HEK293 (cell line): Measurements from ENCODE around the gene PFKL.

ENCODE experiments used
- CTCF ChIA-PET: fragments of 350-600 bp; formaldehyde crosslinking; extraction: SDS; loops from one replicate; lab custom pipeline; 2021; ENCODE audit warnings: antibody characterized with exemption; lab: Yijun Ruan, JAX
- POLR2A ChIA-PET: fragments of 300-600 bp; formaldehyde crosslinking; extraction: SDS; loops from one replicate; lab custom pipeline; 2020; ENCODE audit warnings: antibody characterized with exemption, inconsistent platforms; lab: Yijun Ruan, JAX
- H3K27ac ChIP-seq: fragments of 200-500 bp; sonication (Bioruptor generic); 2 replicates; pipeline ENCODE4 v1.5.1; 2014; ENCODE audit warnings: low read depth, low read length, control low read depth, inconsistent platforms; ENCODE audit errors: extremely low read depth
- H3K36me3 ChIP-seq, 2 experiments: fragments of 200-500 bp in 1 of 2; sonication (Bioruptor generic) in 1 of 2; 1 replicate in 1 of 2; 2 replicates in 1 of 2; pipeline ENCODE4 v1.5.1; 2014 to 2017; ENCODE audit warnings: inconsistent platforms in 2 of 2, low read length in 2 of 2; ENCODE audit not compliant: control insufficient read depth in 2 of 2, insufficient read depth in 1 of 2
- H3K4me1 ChIP-seq: fragments of 200-500 bp; sonication (Bioruptor generic); 2 replicates; pipeline ENCODE4 v1.5.1; 2014; ENCODE audit warnings: mild to moderate bottlenecking, low read length, inconsistent platforms; ENCODE audit not compliant: control insufficient read depth, insufficient read depth
- H3K4me3 ChIP-seq: 2 replicates; pipeline ENCODE4 v1.5.1; 2011; ENCODE audit warnings: low read depth, mild to moderate bottlenecking, control low read depth, low read length, moderate library complexity
- H3K9me3 ChIP-seq: fragments of 200-500 bp; sonication (Bioruptor generic); 2 replicates; pipeline ENCODE4 v1.5.1; 2014; ENCODE audit warnings: low read depth, low read length, inconsistent platforms; ENCODE audit not compliant: control insufficient read depth, insufficient read depth
- GLI4 ChIP-seq: fragments of 450-650 bp; formaldehyde crosslinking; IDR thresholded peaks from 2 replicates; pipeline ENCODE4 v1.5.1; 2016; ENCODE audit warnings: missing biosample characterization, missing genetic modification characterization
- KLF1 ChIP-seq: fragments of 450-650 bp; formaldehyde crosslinking; IDR thresholded peaks from 2 replicates; pipeline ENCODE4 v1.5.1; 2016; ENCODE audit warnings: missing biosample characterization, missing genetic modification characterization
- ZBTB20 ChIP-seq: fragments of 450-650 bp; formaldehyde crosslinking; IDR thresholded peaks from 2 replicates; pipeline ENCODE4 v1.5.1; 2016; ENCODE audit warnings: missing biosample characterization, missing genetic modification characterization
- ZNF211 ChIP-seq: fragments of 450-650 bp; formaldehyde crosslinking; IDR thresholded peaks from 2 replicates; pipeline ENCODE4 v1.5.1; 2016; ENCODE audit warnings: low read depth, missing biosample characterization, missing genetic modification characterization
- ZNF366 ChIP-seq: fragments of 450-650 bp; formaldehyde crosslinking; conservative IDR thresholded peaks from 2 replicates; pipeline ENCODE4 v1.5.1; 2016; ENCODE audit warnings: missing biosample characterization, missing genetic modification characterization
- ZNF664 ChIP-seq: fragments of 450-650 bp; formaldehyde crosslinking; IDR thresholded peaks from 2 replicates; pipeline ENCODE4 v1.5.1; 2016; ENCODE audit warnings: missing biosample characterization, missing genetic modification characterization
- ZNF777 ChIP-seq: fragments of 450-650 bp; formaldehyde crosslinking; IDR thresholded peaks from 2 replicates; pipeline ENCODE4 v1.5.1; 2017; ENCODE audit warnings: missing biosample characterization, missing genetic modification characterization, borderline replicate concordance
- ZNF792 ChIP-seq: fragments of 450-650 bp; formaldehyde crosslinking; IDR thresholded peaks from 2 replicates; pipeline ENCODE4 v1.5.1; 2016; ENCODE audit warnings: missing biosample characterization, missing genetic modification characterization
- ZNF830 ChIP-seq: fragments of 450-650 bp; IDR thresholded peaks from 2 replicates; pipeline ENCODE4 v1.5.0; 2018; ENCODE audit warnings: missing biosample characterization, missing genetic modification characterization, low read depth, mild to moderate bottlenecking, moderate library complexity
- ZSCAN16 ChIP-seq: fragments of 450-650 bp; formaldehyde crosslinking; IDR thresholded peaks from 2 replicates; pipeline ENCODE4 v1.5.1; 2016; ENCODE audit warnings: missing biosample characterization, missing genetic modification characterization
- TF ChIP-seq, protein P1 (sequence below): fragments of 450-650 bp; formaldehyde crosslinking; IDR thresholded peaks from 2 replicates; pipeline ENCODE4 v1.5.1; 2016; ENCODE audit warnings: missing biosample characterization, missing genetic modification characterization
- TF ChIP-seq, protein P2 (sequence below): fragments of 450-650 bp; formaldehyde crosslinking; IDR thresholded peaks from 2 replicates; pipeline ENCODE4 v1.5.1; 2016; ENCODE audit warnings: missing biosample characterization, missing genetic modification characterization
- TF ChIP-seq, protein P3 (sequence below): fragments of 450-650 bp; formaldehyde crosslinking; IDR thresholded peaks from 2 replicates; pipeline ENCODE4 v1.5.1; 2017; ENCODE audit warnings: missing biosample characterization, missing genetic modification characterization
- TF ChIP-seq, protein P4 (sequence below): fragments of 450-650 bp; formaldehyde crosslinking; IDR thresholded peaks from 2 replicates; pipeline ENCODE4 v1.5.1; 2016; ENCODE audit warnings: missing biosample characterization, missing genetic modification characterization
- TF ChIP-seq, protein P5 (sequence below): fragments of 450-650 bp; formaldehyde crosslinking; conservative IDR thresholded peaks from 2 replicates; pipeline ENCODE4 v1.5.1; 2016; ENCODE audit warnings: low read depth, missing biosample characterization, missing genetic modification characterization
- TF ChIP-seq, protein P6 (sequence below): fragments of 450-650 bp; formaldehyde crosslinking; IDR thresholded peaks from 2 replicates; pipeline ENCODE4 v1.5.1; 2016; ENCODE audit warnings: missing biosample characterization, missing genetic modification characterization
- TF ChIP-seq, protein P7 (sequence below): fragments of 450-650 bp; formaldehyde crosslinking; IDR thresholded peaks from 2 replicates; pipeline ENCODE4 v1.5.1; 2016; ENCODE audit warnings: missing biosample characterization, missing genetic modification characterization

The PFKL gene

DNA sequence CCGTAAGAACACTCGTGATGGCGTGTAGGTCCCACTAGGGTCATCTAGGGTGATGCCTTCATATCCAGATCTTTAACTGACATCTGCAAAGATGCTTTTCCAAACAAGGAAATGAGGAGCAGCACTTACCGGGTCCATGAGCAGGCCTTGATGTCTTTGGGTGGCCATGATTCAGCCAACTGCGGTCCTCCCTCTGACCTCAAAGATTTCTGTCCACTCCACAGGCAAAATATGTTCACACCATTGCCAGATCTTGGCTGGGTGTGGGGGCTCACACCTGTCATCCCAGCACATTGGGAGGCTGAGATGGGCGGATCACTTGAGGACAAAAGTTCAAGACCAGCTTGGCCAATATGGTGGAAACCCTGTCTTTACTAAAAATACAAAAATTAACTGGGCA is 71.7 kb downstream of the PFKL start (continued):
- TF ChIP-seq, protein P1, sequence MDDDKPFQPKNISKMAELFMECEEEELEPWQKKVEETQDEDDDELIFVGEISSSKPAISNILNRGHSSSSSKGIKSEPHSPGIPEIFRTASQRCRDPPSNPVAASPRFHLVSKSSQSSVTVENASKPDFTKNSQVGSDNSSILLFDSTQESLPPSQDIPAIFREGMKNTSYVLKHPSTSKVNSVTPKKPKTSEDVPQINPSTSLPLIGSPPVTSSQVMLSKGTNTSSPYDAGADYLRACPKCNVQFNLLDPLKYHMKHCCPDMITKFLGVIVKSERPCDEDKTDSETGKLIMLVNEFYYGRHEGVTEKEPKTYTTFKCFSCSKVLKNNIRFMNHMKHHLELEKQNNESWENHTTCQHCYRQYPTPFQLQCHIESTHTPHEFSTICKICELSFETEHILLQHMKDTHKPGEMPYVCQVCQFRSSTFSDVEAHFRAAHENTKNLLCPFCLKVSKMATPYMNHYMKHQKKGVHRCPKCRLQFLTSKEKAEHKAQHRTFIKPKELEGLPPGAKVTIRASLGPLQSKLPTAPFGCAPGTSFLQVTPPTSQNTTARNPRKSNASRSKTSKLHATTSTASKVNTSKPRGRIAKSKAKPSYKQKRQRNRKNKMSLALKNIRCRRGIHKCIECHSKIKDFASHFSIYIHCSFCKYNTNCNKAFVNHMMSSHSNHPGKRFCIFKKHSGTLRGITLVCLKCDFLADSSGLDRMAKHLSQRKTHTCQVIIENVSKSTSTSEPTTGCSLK (tag by site-specific recombination) = no peak
- TF ChIP-seq, protein P2, sequence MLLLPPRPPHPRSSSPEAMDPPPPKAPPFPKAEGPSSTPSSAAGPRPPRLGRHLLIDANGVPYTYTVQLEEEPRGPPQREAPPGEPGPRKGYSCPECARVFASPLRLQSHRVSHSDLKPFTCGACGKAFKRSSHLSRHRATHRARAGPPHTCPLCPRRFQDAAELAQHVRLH (tag by site-specific recombination) = no peak
- no peak for TF ChIP-seq ZNF366
- TF ChIP-seq ZSCAN16 (tag by site-specific recombination) = no peak
- no peak for TF ChIP-seq ZNF777
- TF ChIP-seq ZNF664 (tag by site-specific recombination) = no peak

DNA sequence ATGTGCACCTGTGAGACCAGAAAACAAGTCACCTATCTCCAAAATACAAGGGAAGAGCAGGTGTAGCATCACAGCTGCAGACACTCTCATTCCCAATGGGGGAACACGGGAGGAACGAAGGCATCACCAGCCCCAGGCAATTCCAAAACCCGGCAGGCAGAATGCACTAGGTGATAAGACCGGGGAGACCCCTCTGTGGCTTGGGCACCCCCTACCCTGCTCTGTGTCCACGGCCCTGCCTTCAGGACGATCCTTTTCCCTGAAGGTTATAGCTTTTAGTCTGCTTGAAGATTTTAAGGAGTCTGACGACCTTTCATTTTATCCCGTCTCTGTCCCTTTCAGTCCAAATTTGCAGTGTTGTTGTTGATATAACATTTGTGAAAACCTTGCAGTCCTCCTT is 72.8 kb downstream of the PFKL start:
- Histone ChIP-seq H3K4me1 (no peaks in the 10 kb centered on the region), H3K4me3 (no peak overlapping the region), H3K36me3 (no peaks in the 10 kb centered on the region), H3K27ac (no peak overlapping the region), H3K9me3 (no peaks in the 10 kb centered on the region)
- CTCF ChIA-PET = interaction anchor here (1.2 to 1.4 kb wide), 2 partner anchors 21 to 31 kb away, joined by 3 to 5 read pairs; no protein-coding TSS in a partner anchor
- TF ChIP-seq KLF1 (tag by site-specific recombination) = no peak
- TF ChIP-seq ZNF664 (tag by site-specific recombination) = no peak
- no peak for TF ChIP-seq ZNF830 (tag by site-specific recombination)
- no peak for TF ChIP-seq ZNF777
- TF ChIP-seq, protein P3, sequence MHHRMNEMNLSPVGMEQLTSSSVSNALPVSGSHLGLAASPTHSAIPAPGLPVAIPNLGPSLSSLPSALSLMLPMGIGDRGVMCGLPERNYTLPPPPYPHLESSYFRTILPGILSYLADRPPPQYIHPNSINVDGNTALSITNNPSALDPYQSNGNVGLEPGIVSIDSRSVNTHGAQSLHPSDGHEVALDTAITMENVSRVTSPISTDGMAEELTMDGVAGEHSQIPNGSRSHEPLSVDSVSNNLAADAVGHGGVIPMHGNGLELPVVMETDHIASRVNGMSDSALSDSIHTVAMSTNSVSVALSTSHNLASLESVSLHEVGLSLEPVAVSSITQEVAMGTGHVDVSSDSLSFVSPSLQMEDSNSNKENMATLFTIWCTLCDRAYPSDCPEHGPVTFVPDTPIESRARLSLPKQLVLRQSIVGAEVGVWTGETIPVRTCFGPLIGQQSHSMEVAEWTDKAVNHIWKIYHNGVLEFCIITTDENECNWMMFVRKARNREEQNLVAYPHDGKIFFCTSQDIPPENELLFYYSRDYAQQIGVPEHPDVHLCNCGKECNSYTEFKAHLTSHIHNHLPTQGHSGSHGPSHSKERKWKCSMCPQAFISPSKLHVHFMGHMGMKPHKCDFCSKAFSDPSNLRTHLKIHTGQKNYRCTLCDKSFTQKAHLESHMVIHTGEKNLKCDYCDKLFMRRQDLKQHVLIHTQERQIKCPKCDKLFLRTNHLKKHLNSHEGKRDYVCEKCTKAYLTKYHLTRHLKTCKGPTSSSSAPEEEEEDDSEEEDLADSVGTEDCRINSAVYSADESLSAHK (tag by site-specific recombination) = no peak
- TF ChIP-seq ZNF211 (tag by site-specific recombination) = no peak
- TF ChIP-seq, protein P4, sequence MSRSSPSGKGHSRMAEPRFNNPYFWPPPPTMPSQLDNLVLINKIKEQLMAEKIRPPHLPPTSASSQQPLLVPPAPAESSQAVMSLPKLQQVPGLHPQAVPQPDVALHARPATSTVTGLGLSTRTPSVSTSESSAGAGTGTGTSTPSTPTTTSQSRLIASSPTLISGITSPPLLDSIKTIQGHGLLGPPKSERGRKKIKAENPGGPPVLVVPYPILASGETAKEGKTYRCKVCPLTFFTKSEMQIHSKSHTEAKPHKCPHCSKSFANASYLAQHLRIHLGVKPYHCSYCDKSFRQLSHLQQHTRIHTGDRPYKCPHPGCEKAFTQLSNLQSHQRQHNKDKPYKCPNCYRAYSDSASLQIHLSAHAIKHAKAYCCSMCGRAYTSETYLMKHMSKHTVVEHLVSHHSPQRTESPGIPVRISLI (tag by site-specific recombination) = no peak
- TF ChIP-seq, protein P5, sequence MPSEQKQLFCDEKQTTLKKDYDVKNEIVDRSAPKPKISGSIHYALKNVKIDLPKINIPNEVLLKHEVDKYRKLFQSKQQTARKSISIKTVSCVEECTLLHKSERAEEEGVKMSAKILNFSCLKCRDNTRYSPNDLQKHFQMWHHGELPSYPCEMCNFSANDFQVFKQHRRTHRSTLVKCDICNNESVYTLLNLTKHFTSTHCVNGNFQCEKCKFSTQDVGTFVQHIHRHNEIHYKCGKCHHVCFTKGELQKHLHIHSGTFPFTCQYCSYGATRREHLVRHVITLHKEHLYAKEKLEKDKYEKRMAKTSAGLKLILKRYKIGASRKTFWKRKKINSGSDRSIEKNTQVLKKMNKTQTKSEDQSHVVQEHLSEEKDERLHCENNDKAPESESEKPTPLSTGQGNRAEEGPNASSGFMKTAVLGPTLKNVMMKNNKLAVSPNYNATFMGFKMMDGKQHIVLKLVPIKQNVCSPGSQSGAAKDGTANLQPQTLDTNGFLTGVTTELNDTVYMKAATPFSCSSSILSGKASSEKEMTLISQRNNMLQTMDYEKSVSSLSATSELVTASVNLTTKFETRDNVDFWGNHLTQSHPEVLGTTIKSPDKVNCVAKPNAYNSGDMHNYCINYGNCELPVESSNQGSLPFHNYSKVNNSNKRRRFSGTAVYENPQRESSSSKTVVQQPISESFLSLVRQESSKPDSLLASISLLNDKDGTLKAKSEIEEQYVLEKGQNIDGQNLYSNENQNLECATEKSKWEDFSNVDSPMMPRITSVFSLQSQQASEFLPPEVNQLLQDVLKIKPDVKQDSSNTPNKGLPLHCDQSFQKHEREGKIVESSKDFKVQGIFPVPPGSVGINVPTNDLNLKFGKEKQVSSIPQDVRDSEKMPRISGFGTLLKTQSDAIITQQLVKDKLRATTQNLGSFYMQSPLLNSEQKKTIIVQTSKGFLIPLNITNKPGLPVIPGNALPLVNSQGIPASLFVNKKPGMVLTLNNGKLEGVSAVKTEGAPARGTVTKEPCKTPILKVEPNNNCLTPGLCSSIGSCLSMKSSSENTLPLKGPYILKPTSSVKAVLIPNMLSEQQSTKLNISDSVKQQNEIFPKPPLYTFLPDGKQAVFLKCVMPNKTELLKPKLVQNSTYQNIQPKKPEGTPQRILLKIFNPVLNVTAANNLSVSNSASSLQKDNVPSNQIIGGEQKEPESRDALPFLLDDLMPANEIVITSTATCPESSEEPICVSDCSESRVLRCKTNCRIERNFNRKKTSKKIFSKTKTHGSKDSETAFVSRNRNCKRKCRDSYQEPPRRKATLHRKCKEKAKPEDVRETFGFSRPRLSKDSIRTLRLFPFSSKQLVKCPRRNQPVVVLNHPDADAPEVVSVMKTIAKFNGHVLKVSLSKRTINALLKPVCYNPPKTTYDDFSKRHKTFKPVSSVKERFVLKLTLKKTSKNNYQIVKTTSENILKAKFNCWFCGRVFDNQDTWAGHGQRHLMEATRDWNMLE (tag by site-specific recombination) = no peak
- TF ChIP-seq, protein P6, sequence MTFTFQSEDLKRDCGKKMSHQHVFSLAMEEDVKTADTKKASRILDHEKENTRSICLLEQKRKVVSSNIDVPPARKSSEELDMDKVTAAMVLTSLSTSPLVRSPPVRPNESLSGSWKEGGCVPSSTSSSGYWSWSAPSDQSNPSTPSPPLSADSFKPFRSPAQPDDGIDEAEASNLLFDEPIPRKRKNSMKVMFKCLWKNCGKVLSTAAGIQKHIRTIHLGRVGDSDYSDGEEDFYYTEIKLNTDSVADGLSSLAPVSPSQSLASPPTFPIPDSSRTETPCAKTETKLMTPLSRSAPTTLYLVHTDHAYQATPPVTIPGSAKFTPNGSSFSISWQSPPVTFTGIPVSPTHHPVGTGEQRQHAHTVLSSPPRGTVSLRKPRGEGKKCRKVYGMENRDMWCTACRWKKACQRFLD (tag by site-specific recombination) = no peak
- no peak for TF ChIP-seq GLI4 (tag by site-specific recombination)
- TF ChIP-seq ZNF792 (tag by site-specific recombination) = no peak
- TF ChIP-seq, protein P7, sequence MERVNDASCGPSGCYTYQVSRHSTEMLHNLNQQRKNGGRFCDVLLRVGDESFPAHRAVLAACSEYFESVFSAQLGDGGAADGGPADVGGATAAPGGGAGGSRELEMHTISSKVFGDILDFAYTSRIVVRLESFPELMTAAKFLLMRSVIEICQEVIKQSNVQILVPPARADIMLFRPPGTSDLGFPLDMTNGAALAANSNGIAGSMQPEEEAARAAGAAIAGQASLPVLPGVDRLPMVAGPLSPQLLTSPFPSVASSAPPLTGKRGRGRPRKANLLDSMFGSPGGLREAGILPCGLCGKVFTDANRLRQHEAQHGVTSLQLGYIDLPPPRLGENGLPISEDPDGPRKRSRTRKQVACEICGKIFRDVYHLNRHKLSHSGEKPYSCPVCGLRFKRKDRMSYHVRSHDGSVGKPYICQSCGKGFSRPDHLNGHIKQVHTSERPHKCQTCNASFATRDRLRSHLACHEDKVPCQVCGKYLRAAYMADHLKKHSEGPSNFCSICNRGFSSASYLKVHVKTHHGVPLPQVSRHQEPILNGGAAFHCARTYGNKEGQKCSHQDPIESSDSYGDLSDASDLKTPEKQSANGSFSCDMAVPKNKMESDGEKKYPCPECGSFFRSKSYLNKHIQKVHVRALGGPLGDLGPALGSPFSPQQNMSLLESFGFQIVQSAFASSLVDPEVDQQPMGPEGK (tag by site-specific recombination) = no peak
- no peak for TF ChIP-seq ZBTB20 (tag by site-specific recombination)
- POLR2A ChIA-PET = no interaction called here
